ENCODE measurements around the gene C2CD2. TPM values are rescaled to one million over a fixed set of nuclear protein-coding genes. Genes with fewer than 3 reads are reported as not detected.
"Not testable (repeated sequence)": the region's sequence is repeated elsewhere in the genome, so short reads cannot be mapped to it uniquely, and the experiment has no call there.

The C2CD2 gene
- total RNA-seq, 1 donor from 2014 or later, result 20.5 TPM

DNA sequence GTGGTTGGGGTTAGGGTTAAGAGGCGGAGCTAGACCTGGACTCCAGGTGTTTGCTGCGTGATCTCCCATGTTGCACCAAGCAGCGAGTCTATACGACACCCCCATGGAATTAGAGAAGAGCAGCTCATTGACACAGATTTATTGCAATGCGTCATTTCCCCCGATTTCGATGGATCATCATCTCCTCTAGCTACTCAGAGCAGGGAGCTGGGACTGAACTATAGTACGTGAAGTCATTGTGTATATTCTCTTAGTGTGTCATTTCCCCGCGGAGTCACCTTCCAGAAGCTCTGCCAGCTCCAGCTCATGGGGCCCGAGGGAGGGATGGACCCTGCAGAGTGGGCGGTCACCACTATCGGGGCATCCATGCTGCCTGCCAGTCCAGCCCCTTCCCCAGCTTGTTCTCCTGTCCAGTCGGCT lies 7.5 kb upstream of the C2CD2 start:
- Mint-ChIP-seq H3K27ac (peak overlapping the region; percentile 5), H3K4me3 (no peak overlapping the region), H3K9me3 (no peaks in the 10 kb centered on the region), H3K27me3 (no peaks in the 10 kb centered on the region), H3K4me1 (ENCODE audit: unreplicated experiment) (peaks cover 33% of the 10 kb centered on the region), H3K36me3 (no peaks in the 10 kb centered on the region)
- TF ChIP-seq, protein P1, sequence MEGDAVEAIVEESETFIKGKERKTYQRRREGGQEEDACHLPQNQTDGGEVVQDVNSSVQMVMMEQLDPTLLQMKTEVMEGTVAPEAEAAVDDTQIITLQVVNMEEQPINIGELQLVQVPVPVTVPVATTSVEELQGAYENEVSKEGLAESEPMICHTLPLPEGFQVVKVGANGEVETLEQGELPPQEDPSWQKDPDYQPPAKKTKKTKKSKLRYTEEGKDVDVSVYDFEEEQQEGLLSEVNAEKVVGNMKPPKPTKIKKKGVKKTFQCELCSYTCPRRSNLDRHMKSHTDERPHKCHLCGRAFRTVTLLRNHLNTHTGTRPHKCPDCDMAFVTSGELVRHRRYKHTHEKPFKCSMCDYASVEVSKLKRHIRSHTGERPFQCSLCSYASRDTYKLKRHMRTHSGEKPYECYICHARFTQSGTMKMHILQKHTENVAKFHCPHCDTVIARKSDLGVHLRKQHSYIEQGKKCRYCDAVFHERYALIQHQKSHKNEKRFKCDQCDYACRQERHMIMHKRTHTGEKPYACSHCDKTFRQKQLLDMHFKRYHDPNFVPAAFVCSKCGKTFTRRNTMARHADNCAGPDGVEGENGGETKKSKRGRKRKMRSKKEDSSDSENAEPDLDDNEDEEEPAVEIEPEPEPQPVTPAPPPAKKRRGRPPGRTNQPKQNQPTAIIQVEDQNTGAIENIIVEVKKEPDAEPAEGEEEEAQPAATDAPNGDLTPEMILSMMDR (conservative IDR thresholded peaks at IDR 0.05), result no peak
- DNase-seq (ENCODE audit: extremely low spot score, unreplicated experiment), result no peak

DNA sequence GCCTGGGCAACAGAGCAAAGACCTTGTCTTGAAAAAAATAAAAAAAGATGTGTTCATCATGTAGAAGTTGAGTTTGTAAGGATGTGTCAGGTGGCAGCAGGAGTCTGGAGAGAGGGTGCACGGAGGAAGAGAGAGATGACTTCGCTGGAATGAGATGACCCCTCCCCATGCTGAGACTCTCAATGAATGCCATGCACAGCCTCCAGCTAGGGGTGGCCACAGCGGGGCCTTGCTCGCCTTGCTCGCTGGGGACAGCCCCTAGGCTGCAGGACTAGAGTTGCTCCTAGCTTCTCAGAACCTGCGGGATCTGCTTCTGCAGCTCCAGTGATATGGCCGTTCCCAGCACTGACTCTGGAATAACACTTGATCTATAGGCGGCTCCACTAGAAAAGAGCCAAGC lies 6.6 kb upstream of the C2CD2 start:
- no peaks in the 10 kb centered on the region for H3K36me3 Mint-ChIP-seq
- H3K9me3 Mint-ChIP-seq, result no peaks in the 10 kb centered on the region
- peaks cover 31% of the 10 kb centered on the region for H3K4me1 Mint-ChIP-seq (ENCODE audit: unreplicated experiment)
- H3K4me3 Mint-ChIP-seq, result no peak overlapping the region
- H3K27me3 Mint-ChIP-seq, result no peaks in the 10 kb centered on the region
- H3K27ac Mint-ChIP-seq, result no peak overlapping the region
- TF ChIP-seq, protein P1 (conservative IDR thresholded peaks at IDR 0.05), result no peak
- DNase-seq (ENCODE audit: extremely low spot score, unreplicated experiment), result no peak

DNA sequence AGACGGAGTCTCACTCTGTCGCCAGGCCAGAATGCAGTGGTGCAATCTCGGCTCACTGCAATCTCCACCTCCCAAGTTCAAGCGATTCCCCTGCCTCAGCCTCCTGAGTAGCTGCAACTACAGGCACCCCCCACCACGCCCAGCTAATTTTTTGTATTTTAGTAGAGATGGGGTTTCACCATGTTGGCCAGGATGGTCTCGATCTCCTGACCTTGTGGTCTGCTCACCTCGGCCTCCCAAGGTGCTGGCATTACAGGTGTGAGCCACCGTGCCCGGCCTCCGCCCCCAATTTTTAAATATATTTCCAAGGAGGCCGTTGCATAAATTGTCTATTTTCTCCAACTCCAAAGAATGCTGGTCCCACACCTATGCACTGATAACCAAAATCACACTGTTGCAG lies 5.9 kb upstream of the C2CD2 start:
- H3K36me3 Mint-ChIP-seq; H3K27me3 Mint-ChIP-seq; H3K4me3 Mint-ChIP-seq; DNase-seq (ENCODE audit: extremely low spot score, unreplicated experiment); H3K9me3 Mint-ChIP-seq; H3K27ac Mint-ChIP-seq: not testable (repeated sequence)
- H3K4me1 Mint-ChIP-seq (ENCODE audit: unreplicated experiment), result peaks cover 30% of the 10 kb centered on the region

DNA sequence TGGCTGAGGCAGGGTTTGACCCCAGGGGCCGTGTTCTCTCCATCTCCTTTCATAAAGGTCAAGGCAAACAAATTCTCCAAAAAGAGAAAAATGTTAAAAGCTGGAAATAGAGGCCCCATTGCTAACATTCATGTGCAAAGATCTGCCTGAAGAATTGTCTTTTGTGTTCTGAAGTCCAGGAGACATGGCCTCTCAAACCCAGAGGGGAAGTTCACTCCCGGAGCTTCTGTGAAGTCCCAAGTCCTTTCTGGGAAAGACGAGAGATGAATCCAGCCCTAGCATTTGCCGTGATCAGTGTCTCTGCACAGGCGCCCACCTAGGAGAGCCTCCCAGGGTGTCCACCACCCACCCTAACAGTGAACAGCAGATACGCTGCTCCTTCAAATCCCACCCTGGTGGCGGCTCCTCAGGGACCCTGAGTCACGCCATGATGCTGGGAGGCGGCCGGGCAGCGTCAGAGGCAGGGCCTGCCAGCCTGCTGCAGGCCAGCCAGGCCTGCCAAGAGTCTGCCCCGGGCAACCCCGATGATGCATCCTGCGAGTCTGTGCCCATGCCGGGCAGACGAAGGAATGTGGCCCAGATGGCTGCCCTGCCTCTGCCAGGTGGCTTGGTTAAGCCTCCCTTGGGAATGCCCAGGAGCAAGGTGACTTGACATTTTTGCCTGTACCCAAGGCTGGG lies 5.2 kb upstream of the C2CD2 start:
- Mint-ChIP-seq H3K4me1 (ENCODE audit: unreplicated experiment) (peaks cover 33% of the 10 kb centered on the region), H3K27me3 (no peaks in the 10 kb centered on the region), H3K36me3 (no peaks in the 10 kb centered on the region), H3K9me3 (no peaks in the 10 kb centered on the region), H3K4me3 (no peak overlapping the region), H3K27ac (no peak overlapping the region)
- no peak for DNase-seq (ENCODE audit: extremely low spot score, unreplicated experiment)
- TF ChIP-seq, protein P1 (conservative IDR thresholded peaks at IDR 0.05), result no peak

DNA sequence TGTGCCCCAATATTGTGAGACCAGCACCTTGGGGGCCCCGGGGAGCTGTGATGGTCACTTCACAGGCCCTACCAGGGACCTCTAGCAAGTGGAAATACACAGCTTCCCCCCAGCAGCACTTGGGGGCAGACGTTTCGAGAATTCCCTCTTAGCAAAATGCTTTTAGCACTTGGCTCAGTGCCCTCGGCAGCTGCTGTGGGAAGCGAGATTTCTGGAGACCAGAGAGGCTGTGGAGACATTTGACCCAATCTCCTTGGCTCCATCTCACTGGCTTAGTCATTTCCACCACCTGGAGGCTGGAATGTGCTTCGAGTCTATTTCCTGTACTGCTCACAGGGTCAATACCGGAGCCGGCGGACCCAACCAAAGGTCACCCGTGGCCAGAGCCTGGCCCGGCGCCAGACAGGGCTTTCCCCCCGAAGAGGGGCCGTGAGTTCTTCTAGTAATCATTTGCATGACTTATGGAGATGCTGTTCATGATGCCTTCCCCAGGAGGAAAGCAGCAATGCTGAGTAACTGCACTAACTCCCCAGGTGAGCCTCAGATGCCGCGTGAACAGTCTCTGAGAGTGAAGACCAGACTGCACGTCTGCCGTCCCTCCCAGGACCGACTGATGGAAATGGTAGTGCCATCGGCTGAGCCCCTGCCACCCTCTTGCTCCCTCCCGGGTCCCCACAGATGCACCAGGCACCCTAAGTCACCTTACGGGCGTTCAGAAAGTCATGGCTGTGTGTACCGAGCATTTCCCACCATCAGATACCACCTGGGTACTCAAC lies 4.4 kb upstream of the C2CD2 start:
- H3K4me3 Mint-ChIP-seq, result no peak overlapping the region
- TF ChIP-seq, protein P1 (conservative IDR thresholded peaks at IDR 0.05), result no peak
- no peak for DNase-seq (ENCODE audit: extremely low spot score, unreplicated experiment)
- H3K4me1 Mint-ChIP-seq (ENCODE audit: unreplicated experiment), result peaks cover 33% of the 10 kb centered on the region
- no peaks in the 10 kb centered on the region for H3K36me3 Mint-ChIP-seq
- H3K9me3 Mint-ChIP-seq, result no peaks in the 10 kb centered on the region
- no peaks in the 10 kb centered on the region for H3K27me3 Mint-ChIP-seq
- peak overlapping the region; percentile 98 for H3K27ac Mint-ChIP-seq

All from type B pancreatic cell (in vitro differentiated cells).